CD4-positive, alpha-beta T cell treated with Interleukin-21 for 1 hour (primary cell): Measurements from ENCODE around the gene NAALADL2.

Experiments used
- DNase-seq: peaks from one replicate; pipeline ENCODE4 v3.0.0-alpha.2; 2020

NAALADL2 gene

GRCh38 chr3:174891524-174892203 is 32.5 kb downstream of the NAALADL2 start:
- no peak for DNase-seq

GRCh38 chr3:174907027-174907426 is 47.9 kb downstream of the NAALADL2 start:
- no peak for DNase-seq

GRCh38 chr3:174907628-174908407 is 48.7 kb downstream of the NAALADL2 start:
- DNase-seq: no peak

GRCh38 chr3:174931473-174932353 is 72.6 kb downstream of the NAALADL2 start:
- DNase-seq: no peak

DNA sequence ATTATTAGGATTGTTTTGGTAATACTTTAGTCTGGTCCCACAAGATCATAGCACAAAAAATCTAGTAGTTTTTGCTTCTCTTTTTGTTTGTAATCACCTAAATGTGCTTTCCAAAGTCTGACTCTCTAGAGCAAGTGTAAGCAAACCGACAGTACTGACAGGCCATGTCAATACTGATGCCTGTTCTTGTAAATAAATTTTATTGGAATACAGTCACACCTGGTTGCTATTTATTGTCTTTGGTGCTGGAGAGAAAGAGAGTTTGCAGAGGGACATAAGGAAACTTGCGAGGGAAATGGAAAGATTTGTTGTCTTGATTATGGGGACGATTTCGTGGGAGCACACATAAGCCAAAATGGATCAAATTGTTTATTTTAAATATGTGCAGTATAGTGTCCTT is 77.5 kb downstream of the NAALADL2 start:
- DNase-seq: no peak

DNA sequence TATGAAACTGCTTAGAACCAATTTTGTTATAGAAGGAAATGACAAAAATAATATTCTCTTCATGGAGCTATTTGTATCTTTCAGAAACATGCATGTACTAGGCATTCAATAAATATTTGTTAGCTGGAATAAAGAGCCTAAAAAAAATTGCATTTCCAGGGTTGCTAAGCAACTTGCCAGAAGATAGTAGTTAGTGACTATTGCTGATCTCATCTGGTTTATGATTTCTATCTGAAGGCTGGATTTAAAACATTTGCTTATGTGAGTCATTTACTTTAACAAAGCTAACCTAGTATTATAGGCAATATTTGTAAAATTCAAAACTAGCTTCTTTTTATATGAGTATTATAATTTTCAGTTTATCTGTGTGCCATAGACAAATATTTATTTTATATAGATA is 78.3 kb downstream of the NAALADL2 start:
- no peak for DNase-seq

DNA sequence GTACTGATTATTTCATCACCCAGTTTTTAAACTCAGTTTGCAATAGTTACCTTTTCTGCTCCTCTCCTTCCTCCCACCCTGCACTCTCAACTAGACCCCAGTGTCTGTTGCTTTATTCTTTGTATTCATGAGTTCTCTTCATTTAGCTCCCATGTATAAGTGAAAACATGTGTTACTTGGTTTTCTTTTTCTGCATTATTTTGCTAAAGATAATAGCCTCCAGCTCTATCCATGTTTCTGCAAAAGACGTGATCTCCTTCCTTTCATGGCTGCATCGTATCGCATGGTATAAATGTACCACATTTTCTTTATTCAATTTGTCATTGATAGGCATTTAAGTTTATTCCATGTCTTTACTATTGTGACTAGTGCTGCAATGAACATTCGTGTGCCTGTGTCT is 79.0 kb downstream of the NAALADL2 start:
- no peak for DNase-seq

GRCh38 chr3:174940151-174940550 is 81.0 kb downstream of the NAALADL2 start:
- no peak for DNase-seq

DNA sequence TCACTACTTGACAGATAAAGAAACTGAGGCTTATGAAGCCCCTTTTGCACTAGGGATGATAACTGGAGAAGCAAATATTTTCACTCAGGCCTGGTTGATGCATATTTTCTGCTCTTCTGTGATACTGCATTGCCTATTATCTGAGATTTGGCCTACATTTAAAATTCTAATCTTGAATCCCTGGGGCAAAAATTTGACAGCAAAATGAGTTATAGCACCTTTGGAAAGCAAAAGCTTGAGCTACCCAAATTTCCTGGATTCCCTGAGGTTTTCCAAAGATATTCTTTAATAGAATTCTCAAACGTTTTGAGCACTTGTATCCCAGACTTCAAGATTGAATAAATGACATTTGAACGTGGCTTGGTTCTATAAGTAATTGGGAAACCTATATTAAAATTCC is 86.1 kb downstream of the NAALADL2 start:
- DNase-seq: no peak

DNA sequence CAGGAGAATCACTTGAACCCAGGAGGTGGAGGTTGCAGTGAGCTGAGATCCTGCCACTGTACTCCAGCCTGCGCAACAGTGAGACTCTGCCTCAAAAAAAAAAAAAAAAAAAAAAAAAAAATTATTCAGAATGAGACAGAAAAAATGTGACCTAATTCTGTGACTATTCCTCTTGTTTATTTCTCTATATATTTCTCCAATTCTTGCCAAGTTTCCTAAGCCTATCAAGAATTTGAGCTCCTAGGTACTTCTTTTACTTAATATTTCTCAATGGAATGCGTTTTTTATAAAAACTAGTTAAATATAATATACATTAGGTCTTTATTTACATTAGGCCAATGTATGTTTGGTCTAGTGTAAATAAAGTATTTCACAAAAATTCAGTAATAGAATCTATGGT is 86.8 kb downstream of the NAALADL2 start:
- no peak for DNase-seq

- DNase-seq: no peak
These were observed 90.4 kb downstream of the NAALADL2 start for GRCh38 chr3:174949523-174949922.

DNA sequence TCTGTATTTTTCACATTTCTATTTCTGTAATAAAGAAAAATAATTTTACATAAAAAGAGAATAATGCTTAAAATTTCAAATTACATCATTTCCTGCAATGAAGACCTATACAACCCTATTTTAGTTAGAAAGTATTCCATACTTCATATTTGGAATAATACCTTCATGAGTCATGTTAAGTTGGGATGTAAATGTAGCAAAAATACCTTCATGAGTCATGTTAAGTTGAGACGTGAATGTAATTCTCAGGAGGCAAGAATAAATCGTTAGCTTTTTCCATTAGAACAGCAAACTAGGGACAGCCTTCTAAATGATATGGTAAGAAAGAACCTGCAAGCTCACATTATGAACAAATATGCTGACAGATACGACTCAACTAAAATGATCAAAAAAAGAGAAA is 91.9 kb downstream of the NAALADL2 start:
- DNase-seq: no peak

DNA sequence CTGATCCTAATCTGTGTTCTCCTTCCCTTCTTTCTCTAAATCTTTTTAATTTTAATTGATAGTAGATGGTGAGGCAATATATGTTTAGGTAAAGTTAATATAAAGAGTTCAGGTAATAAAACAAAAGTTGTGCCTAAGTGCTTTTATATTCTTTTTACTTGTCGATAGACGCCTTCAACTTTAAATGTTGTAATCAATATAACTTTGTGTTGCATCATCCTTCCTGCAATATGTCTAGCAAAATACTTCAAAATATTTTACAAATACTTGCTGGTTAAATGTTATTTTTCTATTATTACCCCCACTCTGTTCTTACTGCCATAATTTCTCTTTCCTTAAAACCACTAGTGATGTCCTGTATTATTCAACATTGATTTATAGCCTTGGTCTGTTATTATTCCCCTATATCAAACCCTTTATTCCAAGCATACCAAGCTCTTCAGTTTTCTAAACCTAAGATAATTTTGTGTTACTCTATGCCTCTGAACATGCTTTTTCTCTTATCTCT is 92.4 kb downstream of the NAALADL2 start:
- DNase-seq: no peak

GRCh38 chr3:174953068-174953467 is 93.9 kb downstream of the NAALADL2 start:
- DNase-seq: no peak

- no peak for DNase-seq
These were observed 96.4 kb downstream of the NAALADL2 start for GRCh38 chr3:174955513-174956016.

GRCh38 chr3:174957081-174957480 is 97.9 kb downstream of the NAALADL2 start:
- no peak for DNase-seq

DNA sequence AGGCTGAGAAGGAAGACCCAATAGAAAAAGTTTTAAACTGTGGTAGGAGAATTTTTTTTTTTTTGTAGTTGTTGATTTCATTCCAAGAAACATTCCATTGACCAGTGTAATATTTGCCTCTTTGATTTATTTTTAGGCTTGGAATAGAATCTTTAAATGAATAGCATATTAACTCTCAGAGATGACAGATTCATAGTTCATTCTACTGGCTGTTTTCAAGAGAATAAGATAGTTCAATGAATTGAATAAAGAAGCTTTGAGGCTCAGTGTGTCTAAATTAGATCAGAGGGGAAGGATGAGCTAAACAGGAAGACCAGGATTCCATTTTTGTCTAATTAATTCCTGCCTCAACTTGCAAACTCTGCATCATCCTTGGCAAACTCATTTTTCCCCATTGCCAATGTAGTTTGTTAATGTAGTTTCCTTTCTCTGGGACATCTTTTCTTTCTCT is 98.4 kb downstream of the NAALADL2 start:
- DNase-seq: no peak

GRCh38 chr3:174958671-174959328 is 99.7 kb downstream of the NAALADL2 start:
- DNase-seq: no peak

- DNase-seq: no peak
These were observed 100.5 kb downstream of the NAALADL2 start for GRCh38 chr3:174959556-174960065.

GRCh38 chr3:174960898-174961297 is 101.8 kb downstream of the NAALADL2 start:
- DNase-seq: no peak

GRCh38 chr3:174973465-174973864 is 114.3 kb downstream of the NAALADL2 start:
- DNase-seq: no peak

DNA sequence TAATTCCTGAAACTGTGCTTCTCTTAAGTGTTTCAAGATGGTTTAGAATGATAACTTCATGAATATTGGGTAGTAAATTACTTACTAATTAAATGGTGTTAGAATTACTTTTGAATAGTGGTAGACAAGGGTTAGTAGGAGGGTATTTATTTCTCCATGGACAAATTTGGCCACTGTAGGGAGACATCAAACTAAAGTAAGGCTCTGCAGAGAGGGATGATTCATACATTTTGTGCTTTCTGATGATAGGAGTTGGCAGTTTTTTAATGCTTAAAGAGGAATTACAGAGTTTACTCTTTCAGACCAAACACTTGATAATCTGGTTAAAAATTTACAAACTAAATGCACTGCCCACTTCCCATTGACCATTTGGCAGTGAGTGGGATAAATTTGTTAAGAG is 127.6 kb downstream of the NAALADL2 start:
- DNase-seq: no peak
